ENCODE data around the gene KLK8. TPM values are rescaled to one million over a fixed set of nuclear protein-coding genes. Genes with fewer than 3 reads are reported as not detected.

Gene KLK8
- polyA plus RNA-seq, 3 donors = not detected

DNA sequence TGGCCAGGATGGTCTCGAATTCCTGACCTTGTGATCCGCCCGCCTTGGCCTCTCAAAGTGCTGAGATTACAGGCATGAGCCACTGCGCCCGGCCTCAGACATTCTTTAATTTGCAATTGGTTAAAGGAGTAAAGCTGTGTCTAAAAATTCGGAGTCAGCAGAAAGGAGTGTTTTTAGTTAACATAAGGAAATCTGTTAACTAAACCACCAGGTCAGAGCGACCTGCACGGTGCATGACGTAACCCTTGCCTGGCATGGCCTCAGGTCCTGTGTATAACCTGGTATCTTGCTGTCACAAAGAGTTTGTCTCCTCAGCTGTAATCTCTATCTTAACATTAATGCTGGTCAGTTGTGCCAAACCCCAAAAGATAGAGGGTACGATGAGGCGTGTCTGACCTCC lies 42.9 kb upstream of the KLK8 start:
- Histone ChIP-seq H4K20me1 (ENCODE audit: insufficient read depth, low read length) (no peaks in the 10 kb centered on the region), H3K27me3 (ENCODE audit: control insufficient read depth in 2 of 2, insufficient read depth in 2 of 2, low read length in 2 of 2) (peaks cover 0 to 5% of the 10 kb centered on the region in 2 donors), H3K4me2 (replicated peaks; ENCODE audit: extremely low read depth, low read length, poor library complexity, severe bottlenecking) (no peak overlapping the region), H3K36me3 (replicated peaks in 1 of 2; ENCODE audit: control insufficient read depth in 1 of 2, insufficient read depth in 2 of 2, low read length in 2 of 2) (no peaks in the 10 kb centered on the region), H3K9me3 (replicated peaks in 1 of 2; ENCODE audit: control insufficient read depth in 1 of 2, insufficient read depth in 1 of 2, low read length in 2 of 2) (no peaks in the 10 kb centered on the region), H3K4me3 (replicated peaks in 1 of 3; ENCODE audit: low read depth in 2 of 3, low read length in 3 of 3) (no peak overlapping the region), H3K4me1 (ENCODE audit: control insufficient read depth in 1 of 2, insufficient read depth in 2 of 2, low read length in 2 of 2) (no peaks in the 10 kb centered on the region), H3K79me2 (ENCODE audit: insufficient read depth, low read length) (no peaks in the 10 kb centered on the region), H3K27ac (ENCODE audit: low read depth in 1 of 2, low read length in 2 of 2) (no peak overlapping the region), H2AFZ (ENCODE audit: insufficient read depth, low read depth, low read length, poor library complexity, severe bottlenecking) (no peak overlapping the region), H3K9ac (ENCODE audit: insufficient read depth, low read length, poor library complexity, severe bottlenecking) (no peak overlapping the region)
- Mint-ChIP-seq H3K4me3 (no peak overlapping the region), H3K9me3 (peaks cover 0 to 17% (median 0%) of the 10 kb centered on the region in 7 donors), H3K36me3 (no peaks in the 10 kb centered on the region), H3K4me1 (no peaks in the 10 kb centered on the region), H3K27me3 (ENCODE audit: low read depth in 3 of 3) (peaks cover 8 to 23% (median 21%) of the 10 kb centered on the region in 3 donors), H3K27ac (no peak overlapping the region)
- intact Hi-C loops (cut with micrococcal nuclease) = no loop called here
- TF ChIP-seq, protein P1, sequence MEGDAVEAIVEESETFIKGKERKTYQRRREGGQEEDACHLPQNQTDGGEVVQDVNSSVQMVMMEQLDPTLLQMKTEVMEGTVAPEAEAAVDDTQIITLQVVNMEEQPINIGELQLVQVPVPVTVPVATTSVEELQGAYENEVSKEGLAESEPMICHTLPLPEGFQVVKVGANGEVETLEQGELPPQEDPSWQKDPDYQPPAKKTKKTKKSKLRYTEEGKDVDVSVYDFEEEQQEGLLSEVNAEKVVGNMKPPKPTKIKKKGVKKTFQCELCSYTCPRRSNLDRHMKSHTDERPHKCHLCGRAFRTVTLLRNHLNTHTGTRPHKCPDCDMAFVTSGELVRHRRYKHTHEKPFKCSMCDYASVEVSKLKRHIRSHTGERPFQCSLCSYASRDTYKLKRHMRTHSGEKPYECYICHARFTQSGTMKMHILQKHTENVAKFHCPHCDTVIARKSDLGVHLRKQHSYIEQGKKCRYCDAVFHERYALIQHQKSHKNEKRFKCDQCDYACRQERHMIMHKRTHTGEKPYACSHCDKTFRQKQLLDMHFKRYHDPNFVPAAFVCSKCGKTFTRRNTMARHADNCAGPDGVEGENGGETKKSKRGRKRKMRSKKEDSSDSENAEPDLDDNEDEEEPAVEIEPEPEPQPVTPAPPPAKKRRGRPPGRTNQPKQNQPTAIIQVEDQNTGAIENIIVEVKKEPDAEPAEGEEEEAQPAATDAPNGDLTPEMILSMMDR (IDR thresholded peaks at IDR 0.05) = no peak
- no peak for DNase-seq
- 100% methylated on average over 4 of the region's 11 CpGs for WGBS (ENCODE audit: insufficient coverage)

DNA sequence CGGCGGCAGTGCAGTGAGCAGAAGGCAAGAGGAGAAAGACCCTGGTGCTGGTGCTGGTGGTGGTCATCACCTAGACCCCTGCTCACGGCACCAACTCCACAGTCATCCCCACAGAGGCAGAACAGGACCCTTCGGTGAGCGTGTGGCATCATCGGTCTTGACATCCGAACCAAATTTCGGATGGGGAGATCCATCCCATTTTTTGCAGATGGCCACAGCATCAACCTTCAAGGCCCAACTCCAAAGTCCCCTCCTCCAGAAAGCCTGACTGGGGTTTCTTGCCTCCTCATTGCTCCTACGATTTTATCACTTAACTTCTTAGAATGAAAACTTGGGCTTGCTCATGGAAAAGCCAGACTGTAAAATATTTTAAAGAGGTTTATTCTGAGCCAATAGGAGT lies 42.1 kb upstream of the KLK8 start:
- Histone ChIP-seq H3K4me2 (replicated peaks; ENCODE audit: extremely low read depth, low read length, poor library complexity, severe bottlenecking) (no peak overlapping the region), H4K20me1 (ENCODE audit: insufficient read depth, low read length) (no peaks in the 10 kb centered on the region), H2AFZ (ENCODE audit: insufficient read depth, low read depth, low read length, poor library complexity, severe bottlenecking) (no peak overlapping the region), H3K27ac (ENCODE audit: low read depth in 1 of 2, low read length in 2 of 2) (no peak overlapping the region), H3K79me2 (ENCODE audit: insufficient read depth, low read length) (no peaks in the 10 kb centered on the region), H3K4me1 (ENCODE audit: control insufficient read depth in 1 of 2, insufficient read depth in 2 of 2, low read length in 2 of 2) (no peaks in the 10 kb centered on the region), H3K9me3 (replicated peaks in 1 of 2; ENCODE audit: control insufficient read depth in 1 of 2, insufficient read depth in 1 of 2, low read length in 2 of 2) (no peaks in the 10 kb centered on the region), H3K36me3 (replicated peaks in 1 of 2; ENCODE audit: control insufficient read depth in 1 of 2, insufficient read depth in 2 of 2, low read length in 2 of 2) (no peaks in the 10 kb centered on the region), H3K9ac (ENCODE audit: insufficient read depth, low read length, poor library complexity, severe bottlenecking) (no peak overlapping the region), H3K4me3 (replicated peaks in 1 of 3; ENCODE audit: low read depth in 2 of 3, low read length in 3 of 3) (no peak overlapping the region), H3K27me3 (ENCODE audit: control insufficient read depth in 2 of 2, insufficient read depth in 2 of 2, low read length in 2 of 2) (peaks cover 0 to 5% of the 10 kb centered on the region in 2 donors)
- Mint-ChIP-seq H3K27ac (no peak overlapping the region), H3K27me3 (ENCODE audit: low read depth in 3 of 3) (peaks cover 8 to 22% (median 15%) of the 10 kb centered on the region in 3 donors), H3K4me3 (no peak overlapping the region), H3K9me3 (peaks cover 0 to 13% (median 0%) of the 10 kb centered on the region in 7 donors), H3K4me1 (no peaks in the 10 kb centered on the region), H3K36me3 (no peaks in the 10 kb centered on the region)
- no peak for DNase-seq
- 92% methylated on average over 5 of the region's 9 CpGs for WGBS (ENCODE audit: insufficient coverage)
- intact Hi-C loops (cut with micrococcal nuclease) = no loop called here
- TF ChIP-seq, protein P1 (IDR thresholded peaks at IDR 0.05) = no peak
